Body of pancreas (tissue), 4 donors: ENCODE results near the gene SSR4. TPM values are rescaled to one million over a fixed set of nuclear protein-coding genes. Genes with fewer than 3 reads are reported as not detected.

ENCODE experiments used
- ATAC-seq: fragments of 150-250 bp; one replicate; pipeline ENCODE4 v1.9.1; 2016
- DNase-seq, 4 donors: peaks; one replicate each; pipeline ENCODE4 v3.0.0-alpha.2; 2019
- H3K27ac ChIP-seq, 4 donors: fragments of 200-600 bp; sonication (generic); 1 replicate in 3 of 4; 2 replicates in 1 of 4; pipeline versions ENCODE4 v1.5.1 to v1.6.1; 2016 to 2019; ENCODE audit warnings: mild to moderate bottlenecking in 1 of 4, mixed read lengths in 1 of 4, moderate library complexity in 1 of 4
- H3K27me3 ChIP-seq, 2 donors: fragments of 200-600 bp; sonication (generic); one replicate each; pipeline ENCODE4 v1.6.0; 2016; ENCODE audit warnings: mild to moderate bottlenecking in 1 of 2
- H3K36me3 ChIP-seq, 2 donors: fragments of 200-600 bp; sonication (generic); replicated peaks in 1 of 2; 2 replicates each; pipeline ENCODE4 v1.5.1; 2016; ENCODE audit warnings: low read depth in 2 of 2; ENCODE audit not compliant: insufficient read depth in 1 of 2
- H3K4me1 ChIP-seq: fragments of 200-600 bp; sonication (generic); one replicate; pipeline ENCODE4 v1.6.0; 2016
- H3K4me3 ChIP-seq, 2 donors: fragments of 200-600 bp; sonication (generic); 1 replicate in 1 of 2; 2 replicates in 1 of 2; pipeline ENCODE4 v1.5.1; 2016 to 2019
- H3K9me3 ChIP-seq, 3 donors: fragments of 200-600 bp; sonication (generic); 1 replicate in 2 of 3; 2 replicates in 1 of 3; pipeline ENCODE4 v1.5.1; 2016
- CTCF ChIP-seq, 7 experiments: fragments of 450-650 bp in 4 of 7; fragments of 200-600 bp in 3 of 7; sonication (generic) in 3 of 7; IDR thresholded peaks; one replicate each; pipeline ENCODE4 v1.5.1; 2016 to 2019; ENCODE audit warnings: antibody characterized with exemption in 7 of 7
- POLR2A ChIP-seq, 3 donors: fragments of 450-650 bp; IDR thresholded peaks; one replicate each; pipeline ENCODE4 v1.6.1; 2016; ENCODE audit warnings: antibody characterized with exemption in 3 of 3, mild to moderate bottlenecking in 2 of 3
- WGBS, 2 donors: methylation state at CpG; one replicate each; pipeline ENCODE4 v1.1.5; 2017; 5-methylcytosine and 5-hydroxymethylcytosine counted together
- intact Hi-C: fragments of 100-400 bp; cut with DNase I; formaldehyde crosslinking; loops from one replicate; pipeline ENCODE4 v1.15.1; 2023
- total RNA-seq, 2 donors: library from RNA; depleted of rRNA; stranded (reverse); fragments of >200 nt; gene quantifications; one replicate each; pipeline ENCODE4 v1.1.0, GENCODE V29; 2016

The SSR4 gene
- total RNA-seq, 2 donors from 2014 or later = 115 to 238 TPM

- peaks cover 0 to 3% of the 10 kb centered on the region in 2 donors for H3K36me3 ChIP-seq
- TF ChIP-seq POLR2A (IDR thresholded peaks at IDR 0.05) = no peak
- TF ChIP-seq CTCF (IDR thresholded peaks at IDR 0.05) = no peak
- no peak overlapping the region for H3K27ac ChIP-seq
- H3K4me1 ChIP-seq = peaks cover 8% of the 10 kb centered on the region
- DNase-seq = no peak
- intact Hi-C loops = no loop called here
- no peak for ATAC-seq
- H3K9me3 ChIP-seq = no peaks in the 10 kb centered on the region
- no peaks in the 10 kb centered on the region for H3K27me3 ChIP-seq
- no peak overlapping the region for H3K4me3 ChIP-seq
- WGBS, 2 donors = 100% methylated on average over 2 of the region's 14 CpGs; no CpG with 5 or more reads in 1 of the 2 donors
Observed at GRCh38 chrX:153782871-153783270, 11.6 kb upstream of the SSR4 start.

GRCh38 chrX:153783378-153784013 lies 11.0 kb upstream of the SSR4 start:
- H3K9me3 ChIP-seq = no peaks in the 10 kb centered on the region
- H3K4me1 ChIP-seq = peaks cover 8% of the 10 kb centered on the region
- H3K27ac ChIP-seq = no peak overlapping the region
- DNase-seq = no peak
- no peak overlapping the region for H3K4me3 ChIP-seq
- intact Hi-C loops = no loop called here
- WGBS, 2 donors = 79 to 82% methylated on average over 4 to 20 of the region's 24 CpGs
- no peaks in the 10 kb centered on the region for H3K27me3 ChIP-seq
- no peak for ATAC-seq
- no peak for TF ChIP-seq CTCF (IDR thresholded peaks at IDR 0.05)
- TF ChIP-seq POLR2A (IDR thresholded peaks at IDR 0.05) = no peak
- H3K36me3 ChIP-seq = peaks cover 0 to 3% of the 10 kb centered on the region in 2 donors

GRCh38 chrX:153784325-153784967 lies 10.0 kb upstream of the SSR4 start:
- WGBS, 2 donors = 95% methylated on average over 8 of the region's 27 CpGs; no CpG with 5 or more reads in 1 of the 2 donors
- no peak for ATAC-seq
- Histone ChIP-seq H3K4me1 (peaks cover 8% of the 10 kb centered on the region), H3K9me3 (no peaks in the 10 kb centered on the region), H3K27me3 (no peaks in the 10 kb centered on the region), H3K27ac (no peak overlapping the region), H3K36me3 (peaks cover 0 to 3% of the 10 kb centered on the region in 2 donors), H3K4me3 (no peak overlapping the region)
- TF ChIP-seq POLR2A (IDR thresholded peaks at IDR 0.05) (no peak), CTCF (IDR thresholded peaks at IDR 0.05) (no peak)
- no peak for DNase-seq
- intact Hi-C loops = no loop called here

- 90% methylated on average over 15 of the region's 15 CpGs for WGBS, 2 donors
- no peak overlapping the region for H3K27ac ChIP-seq
- H3K4me1 ChIP-seq = no peaks in the 10 kb centered on the region
- DNase-seq (no peak), ATAC-seq (no peak)
- intact Hi-C loops = no loop called here
- H3K4me3 ChIP-seq = no peak overlapping the region
- TF ChIP-seq POLR2A (IDR thresholded peaks at IDR 0.05) (no peak), CTCF (IDR thresholded peaks at IDR 0.05) (no peak)
- H3K9me3 ChIP-seq = no peaks in the 10 kb centered on the region
- H3K36me3 ChIP-seq = peaks cover 0 to 3% of the 10 kb centered on the region in 2 donors
- H3K27me3 ChIP-seq = no peaks in the 10 kb centered on the region
Observed at GRCh38 chrX:153786669-153787068, 7.8 kb upstream of the SSR4 start.
